Ectodermal cell (in vitro differentiated cells): Measurements from ENCODE around the gene UBAC2.
"Not testable (repeated sequence)": the region's sequence is repeated elsewhere in the genome, so short reads cannot be mapped to it uniquely, and the experiment has no call there.

Experiments
- H3K27ac ChIP-seq: 2 replicates; pipeline ENCODE4 v1.7.0; 2013; ENCODE audit warnings: mild to moderate bottlenecking, low read depth, low read length; ENCODE audit not compliant: insufficient read depth, poor library complexity, severe bottlenecking
- H3K27me3 ChIP-seq: 2 replicates; pipeline ENCODE4 v1.7.0; 2013; ENCODE audit warnings: mild to moderate bottlenecking, low read length; ENCODE audit not compliant: insufficient read depth, control insufficient read depth, poor library complexity, severe bottlenecking
- H3K36me3 ChIP-seq: one replicate; pipeline ENCODE4 v1.7.0; 2013; ENCODE audit warnings: low read length; ENCODE audit not compliant: control insufficient read depth, insufficient read depth
- H3K4me1 ChIP-seq: one replicate; pipeline ENCODE4 v1.7.0; 2013; ENCODE audit warnings: low read length; ENCODE audit not compliant: control insufficient read depth, insufficient read depth
- H3K4me3 ChIP-seq: 2 replicates; pipeline ENCODE4 v1.7.0; 2013; ENCODE audit warnings: low read depth, low read length, control low read depth; ENCODE audit not compliant: insufficient read depth
- H3K9me3 ChIP-seq: 2 replicates; pipeline ENCODE4 v1.7.0; 2013; ENCODE audit warnings: mild to moderate bottlenecking, low read length, moderate library complexity; ENCODE audit not compliant: control insufficient read depth
- WGBS, 2 experiments: methylation state at CpG; one replicate each; pipeline ENCODE4 v1.1.7; 2013; ENCODE audit warnings: missing lambda C conversion rate in 2 of 2; 5-methylcytosine and 5-hydroxymethylcytosine counted together

Gene UBAC2

DNA sequence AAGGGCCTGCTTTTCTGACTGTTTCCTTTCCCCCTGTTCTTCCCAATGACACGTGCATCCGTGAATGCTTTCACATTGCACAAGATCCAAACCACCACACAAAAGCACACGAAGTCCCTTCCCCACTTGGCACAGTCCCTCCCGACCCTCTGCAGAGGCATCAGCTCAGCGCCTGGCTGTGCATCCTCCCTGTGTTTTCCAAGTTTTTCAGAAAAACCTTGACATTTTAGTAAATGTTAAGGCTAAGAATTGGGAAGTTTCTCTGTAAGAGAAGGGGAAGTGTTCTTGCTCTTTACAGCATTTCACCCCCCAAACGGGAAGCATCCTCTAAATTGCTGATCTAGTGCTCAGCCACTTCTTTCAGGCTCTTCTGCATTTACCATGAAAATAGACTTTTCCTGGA, 206.1 kb downstream of the UBAC2 start:
- Histone ChIP-seq H3K27ac (no peak overlapping the region), H3K4me1 (no peaks in the 10 kb centered on the region), H3K36me3 (no peaks in the 10 kb centered on the region), H3K9me3 (no peaks in the 10 kb centered on the region), H3K4me3 (no peak overlapping the region), H3K27me3 (no peaks in the 10 kb centered on the region)
- 77 to 81% methylated on average over 6 of the region's 6 CpGs for WGBS, 2 experiments

DNA sequence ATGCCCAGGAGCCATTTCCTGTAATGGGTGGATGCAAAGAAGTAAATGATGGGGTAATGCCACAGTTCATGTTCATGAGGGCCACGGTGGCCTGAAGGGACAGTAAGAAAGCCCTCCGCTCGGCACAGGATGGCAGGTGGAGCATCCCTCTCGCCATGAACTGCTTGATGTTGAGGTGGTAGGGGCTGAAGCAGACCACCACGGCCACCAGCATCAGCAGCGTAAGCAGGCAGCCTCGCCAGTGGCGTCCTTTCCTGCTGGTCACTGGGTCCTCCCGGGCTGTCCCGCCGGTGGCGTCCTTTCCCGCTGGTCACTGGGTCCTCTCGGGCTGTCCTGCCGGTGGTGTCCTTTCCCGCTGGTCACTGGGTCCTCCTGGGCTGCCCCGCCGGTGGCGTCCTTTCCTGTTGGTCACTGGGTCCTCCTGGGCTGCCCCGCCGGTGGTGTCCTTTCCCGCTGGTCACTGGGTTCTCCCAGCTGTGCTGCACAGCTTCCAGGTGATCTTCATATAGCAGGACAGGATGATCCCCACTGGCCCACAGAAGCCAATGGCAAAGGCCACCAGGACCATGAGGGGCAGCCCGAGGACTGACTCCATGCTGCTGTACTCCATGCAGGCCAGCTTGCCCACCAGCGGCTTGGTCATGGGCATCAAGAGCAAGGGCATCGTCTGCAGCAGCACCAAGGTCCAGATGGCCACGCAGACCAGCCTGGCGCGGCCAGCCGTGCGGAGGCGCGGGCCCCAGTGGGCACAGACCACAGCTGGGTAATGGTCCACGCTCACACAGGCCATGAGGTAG, 207.4 kb downstream of the UBAC2 start:
- WGBS, 2 experiments = 90 to 91% methylated on average over 33 of the region's 33 CpGs
- Histone ChIP-seq H3K9me3 (no peaks in the 10 kb centered on the region), H3K27me3 (no peaks in the 10 kb centered on the region), H3K27ac (no peak overlapping the region), H3K36me3 (no peaks in the 10 kb centered on the region), H3K4me3 (no peak overlapping the region), H3K4me1 (no peaks in the 10 kb centered on the region)

DNA sequence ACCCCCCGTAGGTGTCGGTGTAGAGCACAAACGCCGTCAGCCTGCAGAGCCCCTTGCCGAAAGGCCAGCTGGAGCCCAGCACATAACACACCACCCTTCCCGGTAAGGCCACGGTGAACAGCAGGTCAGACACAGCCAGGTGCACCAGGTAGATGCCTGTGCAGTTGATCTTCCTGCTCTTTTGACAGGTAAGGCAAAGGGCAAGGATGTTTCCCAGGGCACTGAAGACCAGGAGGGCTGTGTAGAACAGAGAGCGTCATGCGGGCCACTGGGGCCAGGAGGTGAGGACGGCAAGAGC, 208.0 kb downstream of the UBAC2 start:
- WGBS, 2 experiments = 94 to 98% methylated on average over 10 of the region's 10 CpGs
- no peaks in the 10 kb centered on the region for H3K36me3 ChIP-seq

DNA sequence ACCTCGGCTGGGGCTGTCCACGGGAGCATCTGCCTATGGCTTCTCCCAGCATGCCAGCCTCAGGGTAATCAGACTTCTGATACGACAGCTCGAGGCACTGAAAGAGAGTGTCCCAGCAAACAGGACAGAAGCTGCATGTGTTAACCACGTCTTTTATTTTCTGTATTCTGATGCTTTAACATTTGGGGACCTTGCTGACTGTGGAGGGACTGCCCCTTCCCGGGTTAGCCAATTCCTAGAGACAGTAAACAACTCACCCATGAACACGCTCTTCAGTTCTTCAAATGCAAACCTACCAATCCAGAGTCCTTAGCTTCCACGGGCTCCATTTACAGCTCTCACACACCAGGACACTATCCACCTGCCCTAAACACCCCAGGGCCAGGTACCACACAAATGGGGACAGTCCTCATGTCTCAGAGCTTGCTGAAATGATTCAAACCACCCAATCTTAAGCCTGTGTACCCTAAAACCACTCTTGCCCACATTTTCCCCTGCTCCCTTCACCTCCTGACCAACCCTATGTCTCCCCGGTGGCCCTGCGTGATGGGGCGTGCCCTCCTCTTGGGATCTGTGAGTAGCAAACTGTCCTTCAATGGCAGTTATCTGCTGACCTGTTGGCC, 208.9 kb downstream of the UBAC2 start:
- not testable (repeated sequence) for H3K27me3 ChIP-seq, H3K36me3 ChIP-seq, H3K4me3 ChIP-seq, H3K27ac ChIP-seq, H3K9me3 ChIP-seq, H3K4me1 ChIP-seq
- 90% methylated on average over 11 of the region's 11 CpGs for WGBS, 2 experiments

More for the DNA sequence above, 208.0 kb downstream of the UBAC2 start:
- Histone ChIP-seq H3K4me3 (no peak overlapping the region), H3K4me1 (no peaks in the 10 kb centered on the region), H3K9me3 (no peaks in the 10 kb centered on the region), H3K27ac (no peak overlapping the region), H3K27me3 (no peaks in the 10 kb centered on the region)

DNA sequence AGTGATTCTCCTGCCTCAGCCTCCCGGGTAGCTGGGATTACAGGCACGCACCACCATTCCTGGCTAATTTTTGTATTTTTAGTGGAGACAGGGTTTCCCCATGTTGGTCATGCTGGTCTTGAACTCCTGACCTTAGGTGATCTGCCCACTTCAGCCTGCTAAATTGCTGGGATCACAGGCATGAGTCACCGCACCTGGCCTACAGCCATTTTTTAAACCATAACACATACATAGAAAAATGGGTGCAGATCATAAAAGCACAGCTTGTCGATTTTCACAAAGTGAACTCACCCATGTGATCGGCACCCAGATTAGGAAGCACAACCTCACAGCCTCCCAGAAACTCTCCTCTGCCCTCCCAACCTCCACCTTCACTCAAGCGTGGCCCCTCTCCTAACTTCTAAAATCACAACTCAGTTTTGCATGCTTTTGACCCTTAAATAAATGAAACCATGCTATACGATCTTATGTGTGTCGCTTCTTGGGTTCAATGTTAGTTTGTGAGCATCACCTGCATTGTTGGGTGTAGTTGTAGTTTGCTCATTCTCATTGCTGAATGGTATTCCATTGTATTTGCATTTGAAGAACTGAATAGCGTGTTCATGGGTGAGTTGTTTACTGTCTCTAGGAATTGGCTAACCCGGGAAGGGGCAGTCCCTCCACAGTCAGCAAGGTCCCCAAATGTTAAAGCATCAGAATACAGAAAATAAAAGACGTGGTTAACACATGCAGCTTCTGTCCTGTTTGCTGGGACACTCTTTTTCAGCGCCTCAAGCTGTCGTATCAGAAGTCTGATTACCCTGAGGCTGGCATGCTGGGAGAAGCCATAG, 210.2 kb downstream of the UBAC2 start:
- not testable (repeated sequence) for H3K36me3 ChIP-seq, H3K27ac ChIP-seq, H3K27me3 ChIP-seq, H3K9me3 ChIP-seq, H3K4me1 ChIP-seq, H3K4me3 ChIP-seq
- 83 to 85% methylated on average over 12 to 13 of the region's 13 CpGs for WGBS, 2 experiments

DNA sequence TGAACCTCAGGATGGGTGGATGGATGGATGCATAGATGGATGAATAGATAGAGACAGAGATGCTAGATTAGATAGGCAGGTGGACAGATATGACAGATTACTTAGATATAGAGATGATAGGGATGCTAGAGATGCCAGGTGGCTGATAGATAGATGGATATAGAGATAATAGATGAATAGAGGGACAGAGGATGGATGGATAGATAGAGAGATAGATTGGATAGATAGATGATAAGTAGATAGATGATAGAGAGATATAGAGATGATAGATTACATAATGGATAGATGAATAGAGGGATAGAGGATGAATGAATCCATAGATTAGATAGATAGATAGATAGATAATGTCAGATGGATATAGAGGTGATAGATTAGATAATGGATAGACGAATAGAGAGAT, 212.2 kb downstream of the UBAC2 start:
- no peak overlapping the region for H3K27ac ChIP-seq
- no peaks in the 10 kb centered on the region for H3K9me3 ChIP-seq
- H3K4me3 ChIP-seq = no peak overlapping the region
- no peaks in the 10 kb centered on the region for H3K27me3 ChIP-seq
- no peaks in the 10 kb centered on the region for H3K36me3 ChIP-seq
- WGBS, 2 experiments = 84 to 93% methylated on average over 1 of the region's 1 CpG
- H3K4me1 ChIP-seq = peaks cover 16% of the 10 kb centered on the region

DNA sequence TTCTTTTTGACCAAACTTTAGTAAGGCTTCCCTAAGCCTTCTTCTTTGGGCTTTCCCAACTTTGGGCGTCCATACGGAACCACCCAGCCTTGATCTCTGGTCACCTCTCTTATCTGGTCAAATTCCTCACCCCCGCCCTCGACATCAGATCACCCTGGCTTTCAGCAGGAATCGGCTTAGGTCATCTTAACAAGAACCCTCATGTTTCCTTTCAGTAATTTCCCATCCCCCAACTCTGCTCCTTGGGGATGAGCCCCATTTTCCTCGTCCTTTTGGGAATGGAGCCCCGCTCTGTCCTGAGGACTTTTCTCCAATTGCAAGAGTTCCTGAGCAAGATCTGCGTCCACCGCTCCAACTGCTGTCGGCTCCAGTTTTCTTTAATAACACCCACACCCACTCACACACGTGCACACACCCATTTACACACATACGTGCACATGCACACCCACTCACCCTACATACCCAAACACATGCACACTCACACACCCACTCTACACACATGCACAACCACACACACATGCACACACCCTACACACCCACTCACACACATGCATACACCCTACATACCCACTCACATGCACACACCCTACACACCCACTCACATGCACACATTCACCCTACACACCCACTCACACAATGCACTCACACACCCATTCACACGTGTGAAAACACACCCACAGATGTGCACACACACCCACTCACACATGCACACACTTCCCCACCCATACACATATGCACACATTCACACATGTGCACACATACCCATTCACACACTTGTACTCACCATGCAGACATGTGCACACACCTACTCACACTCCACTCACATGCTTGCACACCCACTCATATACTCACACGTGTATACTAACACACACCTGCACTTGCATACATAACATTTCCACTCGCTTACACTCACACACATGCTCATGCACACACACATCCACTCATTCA, 213.7 kb downstream of the UBAC2 start:
- Histone ChIP-seq H3K9me3 (no peaks in the 10 kb centered on the region), H3K36me3 (no peaks in the 10 kb centered on the region), H3K27ac (no peak overlapping the region), H3K4me3 (no peak overlapping the region), H3K27me3 (no peaks in the 10 kb centered on the region), H3K4me1 (peaks cover 16% of the 10 kb centered on the region)
- 87 to 90% methylated on average over 15 of the region's 15 CpGs for WGBS, 2 experiments

DNA sequence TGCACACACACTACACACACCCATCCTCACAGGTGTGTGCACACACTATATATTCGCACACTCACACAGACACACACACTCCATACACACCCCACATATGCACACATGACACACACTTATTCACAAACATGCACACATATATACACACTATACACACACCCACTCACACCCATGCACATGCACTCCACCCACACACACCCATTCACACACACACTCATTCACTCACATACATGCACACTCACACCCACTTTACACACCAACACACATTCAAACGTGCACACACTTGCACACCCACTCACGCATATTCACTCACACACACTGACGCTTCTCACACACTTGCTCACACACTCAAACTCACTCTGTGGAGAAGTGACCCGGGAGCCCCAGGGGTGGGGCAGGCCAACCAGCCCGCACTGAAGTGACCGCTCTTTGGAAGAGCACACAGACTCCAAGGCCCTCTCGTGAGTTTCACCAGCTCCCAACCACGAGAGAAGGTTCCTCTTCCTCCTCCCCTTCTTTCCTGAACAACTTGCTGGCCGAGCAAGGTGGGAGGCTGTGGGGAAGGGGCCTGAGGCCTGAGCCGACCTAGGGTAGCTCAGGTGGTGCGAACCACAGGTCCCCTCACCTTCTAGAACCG, 214.5 kb downstream of the UBAC2 start:
- Histone ChIP-seq H3K27me3 (no peaks in the 10 kb centered on the region), H3K9me3 (no peaks in the 10 kb centered on the region), H3K36me3 (no peaks in the 10 kb centered on the region), H3K27ac (no peak overlapping the region), H3K4me1 (peaks cover 16% of the 10 kb centered on the region), H3K4me3 (no peak overlapping the region)
- WGBS, 2 experiments = 95 to 97% methylated on average over 13 of the region's 13 CpGs

DNA sequence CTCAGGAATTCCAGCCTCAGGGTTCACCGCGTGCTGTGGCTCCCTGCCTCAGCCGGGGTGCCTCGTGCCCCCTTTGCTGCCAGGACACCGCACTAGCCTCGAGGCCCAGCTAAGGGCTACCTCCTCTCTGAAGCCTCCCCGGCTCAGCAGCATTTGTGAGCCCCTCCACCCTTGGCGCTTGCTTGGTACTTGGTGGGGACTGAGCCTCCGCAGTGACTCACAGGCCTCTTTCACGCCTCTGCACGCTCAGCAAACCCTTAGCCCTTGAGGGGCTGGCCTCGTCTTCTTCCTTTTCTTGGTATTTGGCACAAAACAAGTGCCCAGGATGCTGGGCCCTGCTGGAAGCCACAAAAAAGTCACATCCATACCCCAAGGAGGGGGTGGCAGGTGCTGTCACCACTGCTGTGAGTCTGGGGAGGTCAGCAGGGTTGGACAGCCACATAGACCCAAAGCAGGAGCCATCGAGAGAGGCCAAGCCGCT, 215.2 kb downstream of the UBAC2 start:
- Histone ChIP-seq H3K4me3 (no peak overlapping the region), H3K4me1 (peaks cover 16% of the 10 kb centered on the region), H3K9me3 (no peaks in the 10 kb centered on the region), H3K27me3 (no peaks in the 10 kb centered on the region), H3K36me3 (no peaks in the 10 kb centered on the region), H3K27ac (no peak overlapping the region)
- 92 to 93% methylated on average over 14 of the region's 14 CpGs for WGBS, 2 experiments
